ELR (cell line): ENCODE data around the gene FSTL5.
A peak's percentile ranks its signal among the peaks of the same experiment; 100 is the strongest.

Experiments
- DNase-seq: peaks from one replicate; pipeline ENCODE4 v3.0.0-alpha.2; 2015; ENCODE audit warnings: low read depth

Gene FSTL5

GRCh38 chr4:162102713-162103112 lies 61.1 kb downstream of the FSTL5 start:
- DNase-seq = no peak

GRCh38 chr4:162101337-162101736 lies 62.5 kb downstream of the FSTL5 start:
- no peak for DNase-seq

DNA sequence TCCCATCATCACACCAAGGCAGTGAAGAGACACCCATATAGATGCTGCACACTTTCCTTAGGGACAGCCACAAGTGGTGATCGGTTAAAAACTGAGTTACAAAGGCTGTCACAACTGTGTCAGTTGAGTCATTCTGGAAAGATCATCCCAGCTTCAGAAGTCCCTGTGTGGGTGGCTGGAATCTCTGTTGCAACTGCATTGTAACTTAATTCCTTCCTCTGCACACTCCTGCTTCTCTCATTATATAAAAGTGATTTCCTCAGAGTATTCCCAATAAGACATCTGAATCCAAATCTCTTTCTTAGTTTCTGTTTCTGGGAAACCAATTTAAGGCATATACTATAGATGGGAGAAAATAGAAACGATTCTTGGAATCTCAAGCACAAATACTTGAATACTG lies 88.1 kb downstream of the FSTL5 start:
- DNase-seq = peak; percentile 8

DNA sequence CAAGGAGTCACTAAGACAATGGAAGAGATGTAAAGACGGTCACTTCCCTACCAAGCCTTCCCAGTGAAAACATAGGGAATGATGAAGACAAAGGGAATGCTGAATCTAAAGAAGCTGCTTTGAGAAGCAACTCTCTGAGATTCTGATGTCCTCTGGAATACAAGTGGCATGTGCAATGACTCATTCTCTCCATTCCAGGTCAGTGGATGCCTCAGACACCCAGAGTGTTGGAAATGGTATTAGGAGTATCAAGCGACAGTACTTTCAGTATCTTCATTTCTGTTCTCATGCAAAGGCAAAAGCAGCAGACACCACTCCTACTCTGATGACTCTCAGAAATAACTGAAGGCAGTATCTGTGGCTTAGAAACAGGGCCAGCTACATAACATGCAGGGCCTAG lies 102.6 kb downstream of the FSTL5 start:
- peak; percentile 41 for DNase-seq

GRCh38 chr4:162059656-162060055 lies 104.1 kb downstream of the FSTL5 start:
- no peak for DNase-seq

- DNase-seq = no peak
Observed at GRCh38 chr4:162056990-162057389, 106.8 kb downstream of the FSTL5 start.

DNA sequence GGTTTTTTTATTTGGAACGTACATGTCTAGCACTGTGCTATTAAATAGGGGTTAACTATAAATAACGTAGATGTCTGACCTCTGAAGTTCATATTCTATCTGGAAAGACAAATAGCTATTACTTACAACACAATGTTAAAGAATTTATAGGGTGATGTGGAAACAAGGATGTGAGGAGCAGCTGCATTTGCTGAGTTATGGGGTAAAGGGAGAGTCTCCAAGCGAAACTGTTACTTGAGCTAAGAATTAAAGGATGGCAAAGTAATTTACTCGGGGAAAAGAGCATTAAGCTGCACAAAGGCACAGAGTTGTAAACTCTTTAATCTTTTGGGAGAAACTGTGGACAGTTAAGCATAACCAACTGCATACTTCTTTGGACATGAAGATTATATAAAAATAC lies 117.7 kb downstream of the FSTL5 start:
- DNase-seq = no peak

GRCh38 chr4:162038112-162038511 lies 125.7 kb downstream of the FSTL5 start:
- DNase-seq = no peak

DNA sequence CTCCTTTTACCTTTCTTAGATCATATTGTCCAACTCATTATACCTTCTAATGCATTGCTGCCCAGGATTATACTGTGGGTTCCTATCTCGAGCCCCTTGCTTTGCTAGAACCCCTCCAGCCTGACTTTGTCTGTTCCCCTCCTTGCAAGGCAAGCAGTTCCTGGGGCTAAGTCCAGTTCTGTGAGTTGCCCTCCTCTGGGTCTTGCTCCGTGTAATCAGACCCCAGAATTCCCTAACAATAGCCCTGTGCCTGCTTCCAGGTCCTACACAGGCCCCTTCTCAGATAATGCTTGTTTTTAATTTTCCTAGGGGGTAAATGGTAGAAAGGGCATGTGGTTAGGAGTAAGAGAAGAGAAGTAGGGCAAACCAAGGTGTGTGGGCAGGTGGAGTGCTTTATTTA lies 145.9 kb downstream of the FSTL5 start:
- no peak for DNase-seq

GRCh38 chr4:162016991-162017390 lies 146.8 kb downstream of the FSTL5 start:
- no peak for DNase-seq

- no peak for DNase-seq
Observed at GRCh38 chr4:162016219-162016618, 147.6 kb downstream of the FSTL5 start.

DNA sequence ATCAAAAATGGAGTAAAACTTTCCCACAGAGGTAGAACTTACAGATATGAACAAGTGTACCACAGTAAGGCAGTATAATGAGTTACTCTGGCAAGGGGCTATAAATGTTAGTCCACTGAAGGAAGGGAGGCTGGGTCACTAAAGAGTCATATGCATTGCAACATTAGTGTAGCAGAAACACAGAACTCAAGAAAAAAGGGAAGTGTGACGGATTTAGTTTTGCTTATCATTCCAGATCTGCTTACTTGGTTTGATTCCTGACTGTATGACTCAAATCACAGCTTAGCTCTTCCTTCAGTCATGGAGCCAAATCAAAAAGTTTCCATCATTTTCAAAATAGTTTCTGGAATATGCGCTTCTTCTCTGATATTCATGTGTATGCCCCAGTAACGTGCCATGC lies 148.7 kb downstream of the FSTL5 start:
- DNase-seq = peak; percentile 61

- DNase-seq = no peak
Observed at GRCh38 chr4:162011089-162011488, 152.7 kb downstream of the FSTL5 start.

GRCh38 chr4:162010362-162010761 lies 153.4 kb downstream of the FSTL5 start:
- no peak for DNase-seq

DNA sequence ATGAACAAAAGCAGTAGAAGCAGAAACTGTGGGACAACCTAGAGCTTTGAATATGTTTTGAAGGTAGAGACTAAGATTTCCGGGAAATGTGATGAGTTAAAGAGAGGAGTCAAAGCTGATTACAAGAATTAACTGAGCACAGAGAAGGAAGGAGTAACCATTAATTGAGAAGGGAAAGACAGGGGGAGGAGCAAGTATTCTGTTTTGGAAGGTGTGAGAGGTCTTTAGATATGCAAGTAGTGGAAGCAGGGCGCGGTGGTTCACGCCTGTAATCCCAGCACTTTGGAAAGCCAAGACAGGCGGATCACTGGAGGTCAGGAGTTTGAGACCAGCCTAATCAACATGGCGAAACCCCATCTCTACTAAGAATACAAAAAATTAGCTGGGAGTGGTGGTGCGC lies 171.5 kb downstream of the FSTL5 start:
- no peak for DNase-seq

DNA sequence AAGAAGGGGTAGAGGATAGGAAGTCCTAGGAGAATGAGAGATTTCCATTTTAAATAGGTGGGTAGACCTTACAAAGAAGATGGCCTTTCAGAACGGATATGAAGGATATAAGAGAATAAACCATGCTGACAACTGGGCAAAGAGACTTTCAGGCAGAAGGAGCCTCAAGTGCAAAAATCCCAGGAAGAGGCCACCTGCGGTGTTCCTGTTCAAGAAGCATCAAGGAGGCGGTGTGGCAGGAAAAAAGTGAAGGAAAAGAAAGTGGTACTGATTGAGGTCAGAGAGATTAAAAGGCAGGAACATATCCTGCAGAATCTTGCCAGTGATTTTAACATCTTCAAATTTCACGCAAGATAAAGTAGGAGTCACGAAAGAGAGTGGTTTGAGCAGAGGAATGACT lies 172.0 kb downstream of the FSTL5 start:
- no peak for DNase-seq

DNA sequence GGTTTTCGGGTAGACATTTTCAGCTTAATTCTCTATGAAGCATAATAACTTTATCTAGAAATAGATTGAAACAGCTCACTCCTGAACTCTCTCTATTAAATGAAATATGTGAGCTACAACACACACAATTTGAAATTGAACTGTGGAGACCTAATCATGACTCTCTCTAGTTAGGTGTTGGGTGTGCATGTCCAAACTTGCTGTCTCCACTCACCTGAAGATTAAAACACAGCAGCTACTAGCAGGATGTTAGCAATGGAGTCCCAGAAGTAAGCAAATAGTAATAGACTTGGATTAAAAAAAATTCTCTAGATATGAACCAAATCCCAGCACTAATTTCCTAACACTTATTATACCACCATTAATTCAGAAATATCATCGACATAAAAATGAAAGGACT lies 173.1 kb downstream of the FSTL5 start:
- no peak for DNase-seq

- no peak for DNase-seq
Observed at GRCh38 chr4:161988946-161989345, 174.9 kb downstream of the FSTL5 start.

DNA sequence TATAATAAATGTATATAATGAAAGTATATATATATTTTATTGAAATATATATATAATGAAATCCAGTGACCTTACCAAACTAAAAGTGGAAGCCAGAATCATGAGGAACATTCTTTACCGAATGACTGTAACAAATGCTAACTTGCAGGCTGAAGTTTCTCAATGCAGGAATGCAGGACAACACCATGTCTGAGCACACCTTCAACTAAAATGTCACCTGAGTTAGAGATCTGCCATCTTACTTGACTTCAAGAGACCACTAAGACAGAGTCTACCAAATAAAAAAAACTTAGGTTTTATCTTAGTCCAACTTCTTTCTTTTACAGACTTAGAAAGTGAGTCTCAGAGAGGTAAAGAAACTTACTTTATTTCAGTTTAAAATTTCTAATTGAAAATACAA lies 176.2 kb downstream of the FSTL5 start:
- DNase-seq = no peak

DNA sequence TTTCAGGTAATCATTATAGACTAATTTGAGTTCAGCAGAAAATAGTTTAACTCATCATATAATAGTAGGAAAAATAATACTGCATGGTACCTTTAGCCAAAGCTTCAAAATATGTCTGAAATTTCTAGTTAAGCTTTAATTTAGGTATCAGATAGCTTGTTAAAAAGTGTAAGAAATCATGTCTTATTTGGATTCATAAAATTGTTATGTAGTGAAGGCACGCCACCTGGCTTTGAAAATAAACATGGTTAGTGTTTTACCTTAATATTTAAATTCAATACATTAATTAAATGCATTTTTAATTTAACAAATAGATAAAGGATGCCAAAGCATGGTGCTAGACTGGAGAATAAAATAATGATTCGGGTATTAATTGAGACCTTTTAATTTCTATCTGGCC lies 211.4 kb downstream of the FSTL5 start:
- DNase-seq = peak; percentile 3

- DNase-seq = peak; percentile 63
Observed at GRCh38 chr4:161949946-161950725, 213.7 kb downstream of the FSTL5 start.

DNA sequence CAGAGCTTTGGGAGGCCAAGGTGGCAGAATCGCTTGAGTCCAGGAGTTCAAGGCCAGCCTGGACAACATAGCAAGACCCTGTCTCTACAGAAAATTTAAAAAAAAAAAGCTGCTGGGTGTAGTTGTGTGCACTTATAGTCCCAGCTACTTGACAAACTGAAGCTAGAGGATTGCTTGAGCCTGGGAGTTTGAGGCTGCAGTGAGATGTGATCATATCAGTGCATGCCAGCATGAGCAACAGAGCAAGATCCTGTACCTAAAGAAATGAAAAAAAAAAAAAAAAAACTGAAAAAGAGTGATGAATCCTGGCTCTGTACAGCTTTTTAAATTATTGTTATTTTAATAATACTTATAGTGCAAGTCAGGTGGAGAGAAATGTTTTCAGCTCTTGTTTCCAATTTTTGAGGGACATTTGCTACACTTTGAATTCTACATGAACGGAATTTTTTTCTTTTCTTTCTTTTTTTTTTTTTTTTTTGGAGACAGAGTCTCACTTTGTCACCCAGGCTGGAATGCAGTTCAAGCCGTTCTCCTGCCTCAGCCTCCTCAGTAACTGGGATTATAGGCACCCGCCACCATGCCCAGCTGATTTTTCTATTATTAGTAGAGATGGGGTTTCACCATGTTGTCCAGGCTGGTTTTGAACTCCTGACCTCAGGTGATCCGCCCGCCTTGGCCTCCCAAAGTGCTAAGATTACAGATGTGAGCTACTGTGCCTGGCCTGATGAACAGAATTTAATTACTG lies 215.6 kb downstream of the FSTL5 start:
- no peak for DNase-seq

GRCh38 chr4:161937596-161937995 lies 226.2 kb downstream of the FSTL5 start:
- peak; percentile 33 for DNase-seq
